HepG2 (cell line): ENCODE results near the gene SYNGAP1. TPM values are rescaled to one million over a fixed set of nuclear protein-coding genes. Genes with fewer than 3 reads are reported as not detected.

Source experiments
- ATAC-seq: fragments of 200-7000 bp; cut with Tn5 transposase; 3 replicates; pipeline ENCODE4 v1.9.1; 2020; ENCODE audit warnings: mild to moderate bottlenecking, moderate library complexity
- BruUV-seq: library from RNA; stranded (reverse); fragments of 400-500 nt; replicated peaks from 2 replicates; lab custom pipeline; 2021; lab: Mats Ljungman, UMichigan
- CTCF ChIA-PET: fragments of 300-600 bp; formaldehyde crosslinking; extraction: SDS; loops from one replicate; lab custom pipeline; 2021; ENCODE audit warnings: low total read pairs, inconsistent platforms, low intra/inter-chr PET ratio; lab: Yijun Ruan, JAX
- POLR2A ChIA-PET: fragments of 350-600 bp; sonication (Branson Sonifier 250); formaldehyde crosslinking; loops from one replicate; lab custom pipeline; 2020; ENCODE audit warnings: antibody characterized with exemption, inconsistent platforms; lab: Yijun Ruan, JAX
- DNase-seq: peaks from one replicate; pipeline ENCODE4 v3.0.0-alpha.2; 2015; ENCODE audit warnings: low spot score
- FAIRE-seq: peaks from 3 replicates; lab custom pipeline; 2011; peaks lifted over from hg19 to GRCh38; lab: Jason Lieb, UNC
- H2AFZ ChIP-seq: one replicate; pipeline ENCODE4 v1.6.1; 2011; ENCODE audit warnings: low read length, inconsistent platforms
- H3K27ac ChIP-seq: fragments of 300-600 bp; 3 replicates; pipeline ENCODE4 v1.8.0; 2011; ENCODE audit warnings: mixed run types, mild to moderate bottlenecking, mixed read lengths, low read length, inconsistent platforms; ENCODE audit not compliant: insufficient read depth; ENCODE audit errors: extremely low read length
- H3K27me3 ChIP-seq, 2 experiments: fragments of 200-600 bp in 1 of 2; 2 replicates in 1 of 2; 3 replicates in 1 of 2; pipeline versions ENCODE4 v1.6.0 to v1.8.0; 2011; ENCODE audit warnings: low read length in 2 of 2, mild to moderate bottlenecking in 2 of 2, moderate library complexity in 2 of 2, inconsistent platforms in 1 of 2; ENCODE audit not compliant: insufficient read depth in 2 of 2, control insufficient read depth in 1 of 2
- H3K36me3 ChIP-seq, 2 experiments: fragments of 200-600 bp in 1 of 2; replicated peaks in 1 of 2; 2 replicates in 1 of 2; 3 replicates in 1 of 2; pipeline versions ENCODE4 v1.5.1 to v1.8.0; 2011; ENCODE audit warnings: low read length in 2 of 2, inconsistent platforms in 1 of 2; ENCODE audit not compliant: insufficient read depth in 2 of 2, control insufficient read depth in 1 of 2
- H3K4me1 ChIP-seq: 2 replicates; pipeline ENCODE4 v1.5.1; 2012; ENCODE audit warnings: low read length, inconsistent platforms; ENCODE audit not compliant: insufficient read depth
- H3K4me2 ChIP-seq: 2 replicates; pipeline ENCODE4 v1.6.0; 2011; ENCODE audit warnings: low read depth, low read length, inconsistent platforms
- H3K4me3 ChIP-seq, 3 experiments: fragments of 200-600 bp in 1 of 3; sonication (generic), shearing (Covaris generic) in 1 of 3; replicated peaks in 1 of 3; 2 replicates each; pipeline ENCODE4 v1.5.1; 2011 to 2016; ENCODE audit warnings: low read length in 3 of 3, inconsistent platforms in 2 of 3, low read depth in 2 of 3, mild to moderate bottlenecking in 2 of 3, control low read depth in 1 of 3, mixed read lengths in 1 of 3; ENCODE audit not compliant: insufficient read depth in 1 of 3
- H3K79me2 ChIP-seq: one replicate; pipeline ENCODE4 v1.6.1; 2011; ENCODE audit warnings: low read length, inconsistent platforms; ENCODE audit not compliant: insufficient read depth
- H3K9ac ChIP-seq: 2 replicates; pipeline ENCODE4 v1.6.0; 2011; ENCODE audit warnings: mild to moderate bottlenecking, low read depth, low read length, inconsistent platforms; ENCODE audit not compliant: insufficient read depth
- H3K9me3 ChIP-seq: 2 replicates; pipeline ENCODE4 v1.5.1; 2012; ENCODE audit warnings: mild to moderate bottlenecking, low read length
- H4K20me1 ChIP-seq: 2 replicates; pipeline ENCODE4 v1.6.0; 2011; ENCODE audit warnings: inconsistent platforms, mild to moderate bottlenecking, low read length, moderate library complexity; ENCODE audit not compliant: insufficient read depth
- CREB1 ChIP-seq, 2 experiments: fragments of 450-650 bp in 1 of 2; IDR thresholded peaks; 2 replicates each; pipeline ENCODE4 v1.6.1; 2016 to 2017; ENCODE audit warnings: control low read depth in 1 of 2, mild to moderate bottlenecking in 1 of 2, missing compliant biosample characterization in 1 of 2, missing genetic modification characterization in 1 of 2
- HNRNPK ChIP-seq: fragments of 200-400 bp; formaldehyde crosslinking; IDR thresholded peaks from 2 replicates; pipeline ENCODE4 v1.6.1; 2018; ENCODE audit warnings: low read length, low read depth, moderate library complexity, mild to moderate bottlenecking; ENCODE audit not compliant: poor library complexity, severe bottlenecking
- MAFF ChIP-seq: IDR thresholded peaks from 2 replicates; pipeline ENCODE4 v1.6.1; 2011; ENCODE audit warnings: low read depth, low read length, improper control_type of control experiment
- MAFK ChIP-seq, 2 experiments: IDR thresholded peaks in 1 of 2; conservative IDR thresholded peaks in 1 of 2; 2 replicates each; pipeline ENCODE4 v1.6.1; 2011; ENCODE audit warnings: improper control_type of control experiment in 2 of 2, low read length in 2 of 2
- NFYC ChIP-seq: IDR thresholded peaks from 2 replicates; pipeline ENCODE4 v1.6.1; 2016; ENCODE audit warnings: missing genetic modification reagents, missing compliant biosample characterization
- NR2F6 ChIP-seq, 2 experiments: IDR thresholded peaks; 2 replicates each; pipeline ENCODE4 v1.6.1; 2016; ENCODE audit warnings: antibody characterized with exemption in 1 of 2, mild to moderate bottlenecking in 1 of 2
- RBFOX2 ChIP-seq: fragments of 200-400 bp; formaldehyde crosslinking; IDR thresholded peaks from 2 replicates; pipeline ENCODE4 v1.6.1; 2017; ENCODE audit warnings: low read depth, mild to moderate bottlenecking, low read length
- SP5 ChIP-seq: IDR thresholded peaks from 2 replicates; pipeline ENCODE4 v1.6.1; 2016; ENCODE audit warnings: low read depth, borderline replicate concordance
- TAF15 ChIP-seq: fragments of 200-400 bp; formaldehyde crosslinking; IDR thresholded peaks from one replicate; pipeline ENCODE4 v1.6.1; 2018; ENCODE audit warnings: mild to moderate bottlenecking, low read depth, low read length; ENCODE audit not compliant: poor library complexity, severe bottlenecking
- TBL1XR1 ChIP-seq: fragments of 150-350 bp; IDR thresholded peaks from 2 replicates; pipeline ENCODE4 v1.6.1; 2014; ENCODE audit warnings: borderline replicate concordance, low read length; ENCODE audit not compliant: partially characterized antibody
- ZFX ChIP-seq: sonication (generic); formaldehyde crosslinking; IDR thresholded peaks from 2 replicates; pipeline ENCODE4 v1.4.0; 2020; ENCODE audit warnings: mild to moderate bottlenecking, low read depth, missing genetic modification reagents, moderate library complexity
- ZNF615 ChIP-seq: sonication (generic); formaldehyde crosslinking; IDR thresholded peaks from 2 replicates; pipeline ENCODE4 v1.5.0; 2020; ENCODE audit warnings: mild to moderate bottlenecking, missing genetic modification reagents, borderline replicate concordance
- ZNF629 ChIP-seq: sonication (generic); formaldehyde crosslinking; conservative IDR thresholded peaks from 2 replicates; pipeline ENCODE4 v1.5.0; 2020; ENCODE audit warnings: missing genetic modification reagents
- WGBS: methylation state at CpG from one replicate; pipeline ENCODE4 v1.1.6; 2017; ENCODE audit warnings: low lambda C conversion rate; 5-methylcytosine and 5-hydroxymethylcytosine counted together
- in situ Hi-C: cut with HindIII; loops from 2 replicates; pipeline ENCODE4 v1.10.0; 2017; ENCODE audit warnings: low pct_unique_long_range_greater_than_20kb; ENCODE audit not compliant: extremely low pct_ligation_motif_present
- intact Hi-C: fragments of 100-400 bp; cut with micrococcal nuclease; formaldehyde crosslinking; loops from one replicate; pipeline ENCODE4 v1.10.0; 2022; ENCODE audit not compliant: unreplicated experiment
- polyA plus RNA-seq, 8 experiments: library from polyadenylated mRNA; depleted of rRNA in 3 of 8; stranded (reverse) in 7 of 8; unstranded in 1 of 8; fragments of >200 nt; fragmentation: Illumina TruSeq in 4 of 8; extraction: Trizol in 4 of 8; gene quantifications; 2 replicates each; pipeline versions ENCODE4 v1.2.1 to v1.2.3, GENCODE V29; 2011 to 2016; ENCODE audit warnings: low read depth in 4 of 8, missing spikeins in 1 of 8, mixed read lengths in 1 of 8; ENCODE audit not compliant: insufficient read depth in 1 of 8
- total RNA-seq, 5 experiments: library from RNA; depleted of rRNA; stranded (reverse); fragments of >200 nt; fragmentation: Illumina TruSeq; extraction: Trizol; gene quantifications; 2 replicates each; pipeline ENCODE4 v1.2.3, GENCODE V29; 2016; ENCODE audit warnings: low read depth in 1 of 5
- TF ChIP-seq, protein P1 (sequence below): IDR thresholded peaks from 2 replicates; pipeline ENCODE4 v1.6.1; 2016; ENCODE audit warnings: low read depth

The SYNGAP1 gene
- total and polyA plus RNA-seq, 2 of the 13 experiments (the other 11 are each of a cell fraction or from before 2014, with no cell fraction given) = 0.75 to 1.1 TPM

DNA sequence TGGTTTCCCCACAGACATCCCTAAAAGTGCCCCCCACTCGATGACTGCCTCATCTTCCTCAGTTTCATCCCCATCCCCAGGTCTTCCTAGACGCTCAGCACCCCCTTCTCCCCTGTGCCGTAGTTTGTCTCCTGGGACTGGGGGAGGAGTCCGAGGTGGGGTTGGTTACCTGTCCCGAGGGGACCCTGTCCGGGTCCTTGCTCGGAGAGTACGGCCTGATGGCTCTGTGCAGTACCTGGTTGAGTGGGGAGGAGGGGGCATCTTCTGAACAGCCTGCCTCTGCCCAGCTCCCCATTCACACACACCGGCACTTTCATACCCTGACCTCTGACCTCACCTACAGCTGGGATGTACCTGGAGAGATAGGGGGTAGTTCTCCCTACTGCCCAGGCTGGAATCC, 4.0 kb upstream of the SYNGAP1 start:
- H3K9ac ChIP-seq = peak overlapping the region; percentile 28; the same call in 1 of the 2 replicates
- H3K27me3 ChIP-seq = no peaks in the 10 kb centered on the region; a peak in 1 of 5 replicates
- peaks cover 26% of the 10 kb centered on the region for H3K79me2 ChIP-seq
- no peaks in the 10 kb centered on the region for H4K20me1 ChIP-seq
- peak overlapping the region in 1 of 3 experiments; percentile 20; a peak in 1 of 6 replicates for H3K4me3 ChIP-seq
- POLR2A ChIA-PET = no interaction called here
- in situ Hi-C loops (loop anchor here (10.0 to 25.0 kb wide), 2 partner anchors 129 to 211 kb away; partner anchors contain the start of genes B3GALT4, HSD17B8, PFDN6 and RGL2), intact Hi-C loops (no loop called here)
- DNase-seq = no peak
- peaks cover 54% of the 10 kb centered on the region for H3K4me1 ChIP-seq
- no peak for FAIRE-seq
- H3K27ac ChIP-seq = no peak overlapping the region
- WGBS = 94% methylated on average over 9 of the region's 9 CpGs
- H3K4me2 ChIP-seq = peak overlapping the region; percentile 40
- TF ChIP-seq SP5 (CRISPR knock-in tag) (no peak), ZNF615 (CRISPR knock-in tag) (0 out of 2 replicates have a peak, but pooled peaks have one; percentile 52), TBL1XR1 (no peak), NR2F6 (IDR thresholded peaks at IDR 0.05) (peak; percentile 36; the same call in 1 of the 2 replicates), NR2F6 (CRISPR knock-in tag; IDR thresholded peaks at IDR 0.05) (no peak), NFYC (CRISPR knock-in tag) (no peak)
- no peaks in the 10 kb centered on the region for H3K9me3 ChIP-seq
- peaks cover 17 to 32% of the 10 kb centered on the region in 2 experiments for H3K36me3 ChIP-seq
- ATAC-seq = no peak
- no peak overlapping the region for H2AFZ ChIP-seq
- no TSS peak for BruUV-seq
- CTCF ChIA-PET = no interaction called here

DNA sequence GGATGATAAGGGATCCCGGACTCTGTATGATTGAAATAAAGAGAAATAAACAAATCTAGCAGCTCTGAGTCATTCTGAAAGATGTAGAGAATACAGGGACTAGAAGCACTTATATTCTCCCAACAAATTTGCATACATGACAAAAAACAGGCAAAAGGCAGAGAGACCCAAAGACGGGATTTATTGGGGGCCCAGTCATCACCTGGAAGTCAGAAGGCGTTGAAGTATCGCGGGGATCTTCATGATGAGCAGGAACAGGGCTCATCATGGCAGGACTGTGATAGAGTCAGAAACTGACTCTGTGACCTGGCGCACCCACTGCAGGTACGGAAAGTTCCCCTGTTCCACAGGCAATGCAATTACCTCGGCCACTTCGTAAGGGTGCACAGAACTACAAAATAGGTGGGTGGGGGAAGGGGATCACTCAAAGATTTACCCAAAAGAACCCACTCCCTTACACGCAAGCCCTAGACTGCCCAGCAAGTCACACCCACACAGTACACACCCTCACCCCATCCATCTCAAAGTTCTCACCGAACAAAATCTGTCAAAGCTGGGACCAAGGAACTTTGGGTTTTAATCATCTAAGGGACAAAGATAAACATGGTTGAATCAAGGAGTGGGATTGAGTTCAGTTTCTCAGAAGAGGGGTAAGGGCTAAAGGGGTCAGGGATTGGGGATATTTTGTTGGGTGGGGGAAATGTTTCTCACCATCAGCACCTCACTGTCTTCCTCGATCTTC, 3.3 kb upstream of the SYNGAP1 start:
- peak overlapping the region; percentile 68 to 96 (median 82) for H3K4me3 ChIP-seq
- H3K9me3 ChIP-seq = no peaks in the 10 kb centered on the region
- H3K4me1 ChIP-seq = peaks cover 51% of the 10 kb centered on the region
- H3K27me3 ChIP-seq = peaks cover 0 to 6% of the 10 kb centered on the region in 2 experiments; a peak in 3 of 5 replicates
- H2AFZ ChIP-seq = no peak overlapping the region
- POLR2A ChIA-PET = interaction anchor here (0.6 to 2.8 kb wide), 2 partner anchors 20 to 26 kb away, joined by 4 to 8 read pairs; no protein-coding TSS in a partner anchor
- intact Hi-C loops (no loop called here), in situ Hi-C loops (loop anchor here (10.0 to 25.0 kb wide), 2 partner anchors 129 to 212 kb away; partner anchors contain the start of genes B3GALT4, HSD17B8, PFDN6 and RGL2)
- FAIRE-seq (no peak), DNase-seq (no peak), ATAC-seq (no peak)
- peak overlapping the region; percentile 82 for H3K27ac ChIP-seq
- peaks cover 17 to 32% of the 10 kb centered on the region in 2 experiments for H3K36me3 ChIP-seq
- no peaks in the 10 kb centered on the region for H4K20me1 ChIP-seq
- peak; percentile 44 for TF ChIP-seq HNRNPK
- TF ChIP-seq CREB1 (IDR thresholded peaks at IDR 0.05) = no peak
- no peak for TF ChIP-seq CREB1 (CRISPR knock-in tag; IDR thresholded peaks at IDR 0.05)
- TF ChIP-seq MAFK (conservative IDR thresholded peaks at IDR 0.05 in 1 of 2, IDR thresholded peaks at IDR 0.05 in 1 of 2; ENCODE audit: low read length in 2 of 2) = peak; percentile 75 to 80
- TF ChIP-seq ZNF629 (CRISPR knock-in tag) = no peak
- TF ChIP-seq MAFF = peak; percentile 51; the same call in 1 of the 2 replicates
- TF ChIP-seq TAF15 = no peak
- TF ChIP-seq, protein P1, sequence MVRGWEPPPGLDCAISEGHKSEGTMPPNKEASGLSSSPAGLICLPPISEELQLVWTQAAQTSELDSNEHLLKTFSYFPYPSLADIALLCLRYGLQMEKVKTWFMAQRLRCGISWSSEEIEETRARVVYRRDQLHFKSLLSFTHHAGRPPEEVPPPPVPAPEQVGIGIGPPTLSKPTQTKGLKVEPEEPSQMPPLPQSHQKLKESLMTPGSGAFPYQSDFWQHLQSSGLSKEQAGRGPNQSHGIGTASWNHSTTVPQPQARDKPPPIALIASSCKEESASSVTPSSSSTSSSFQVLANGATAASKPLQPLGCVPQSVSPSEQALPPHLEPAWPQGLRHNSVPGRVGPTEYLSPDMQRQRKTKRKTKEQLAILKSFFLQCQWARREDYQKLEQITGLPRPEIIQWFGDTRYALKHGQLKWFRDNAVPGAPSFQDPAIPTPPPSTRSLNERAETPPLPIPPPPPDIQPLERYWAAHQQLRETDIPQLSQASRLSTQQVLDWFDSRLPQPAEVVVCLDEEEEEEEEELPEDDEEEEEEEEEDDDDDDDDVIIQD (CRISPR knock-in tag) = no peak
- TF ChIP-seq RBFOX2 = 0 out of 2 replicates have a peak, but pooled peaks have one; percentile 29
- peak; percentile 28; the same call in 1 of the 2 replicates for TF ChIP-seq ZFX (CRISPR knock-in tag)
- CTCF ChIA-PET = no interaction called here
- peak overlapping the region; percentile 96 for H3K4me2 ChIP-seq
- no TSS peak for BruUV-seq
- H3K9ac ChIP-seq = peak overlapping the region; percentile 85
- H3K79me2 ChIP-seq = peaks cover 21% of the 10 kb centered on the region
- 72% methylated on average over 12 of the region's 12 CpGs for WGBS
